Measurements from ENCODE around the gene GBF1. TPM values are rescaled to one million over a fixed set of nuclear protein-coding genes. Genes with fewer than 3 reads are reported as not detected.

GBF1 gene
- total and polyA plus RNA-seq, 2 of the 13 experiments (the other 11 are each of a cell fraction or from before 2014, with no cell fraction given) = 17.1 to 21.9 TPM

DNA sequence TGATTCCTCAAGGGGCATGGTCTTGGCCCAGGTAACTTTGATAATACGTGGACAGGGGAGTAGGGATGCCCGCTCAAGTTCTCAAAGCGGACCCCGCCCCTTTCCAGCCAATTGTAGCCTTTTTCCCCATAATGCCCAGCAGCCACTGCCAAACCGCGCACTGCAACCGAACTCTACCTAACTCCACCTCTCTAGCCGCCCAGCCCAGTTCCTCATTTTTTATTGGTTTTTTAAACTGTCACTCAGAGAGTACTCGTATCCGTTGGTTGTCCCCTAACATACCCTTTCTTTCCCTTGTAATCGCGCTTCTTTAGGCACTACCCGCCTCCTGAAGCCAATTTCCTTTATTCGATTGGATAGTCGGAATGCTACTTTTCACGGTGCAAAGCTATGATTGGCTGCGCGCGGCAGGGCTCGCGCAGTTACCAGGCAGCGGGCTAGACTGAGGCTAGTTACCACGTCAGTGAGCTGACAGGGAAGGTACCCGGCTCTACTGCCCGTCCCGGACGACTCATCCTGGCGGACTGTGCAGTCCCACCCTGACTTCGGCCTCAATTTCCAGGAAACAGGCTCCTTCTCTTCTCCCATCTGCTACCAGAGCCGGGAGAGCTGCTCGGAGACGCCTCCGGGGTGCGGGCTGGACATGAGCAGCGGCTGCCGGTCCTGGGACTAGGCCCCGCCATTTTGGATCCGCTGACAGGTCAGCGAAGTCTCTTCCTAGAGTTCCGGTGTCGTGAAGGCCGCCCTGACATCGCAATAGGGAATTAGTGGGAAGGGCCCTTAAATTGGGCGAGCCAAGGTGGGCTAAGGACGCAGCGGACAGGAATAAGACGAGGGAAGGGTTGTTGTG, at the start of gene GBF1 (continued):
- TF ChIP-seq HNF4G (IDR thresholded peaks at IDR 0.05; ENCODE audit: borderline replicate concordance, low read depth, low read length) = no peak; the same call in 1 of the 2 replicates
- TF ChIP-seq HNF4G (CRISPR knock-in tag; IDR thresholded peaks at IDR 0.05; ENCODE audit: borderline replicate concordance, low read depth) = peak; percentile 72
- no peak for TF ChIP-seq TCF7L2 (IDR thresholded peaks at IDR 0.05; ENCODE audit: low read depth, low read length)
- peak; percentile 83 for TF ChIP-seq NR2C2 (CRISPR knock-in tag; IDR thresholded peaks at IDR 0.05; ENCODE audit: borderline replicate concordance)
- TF ChIP-seq ZNF451 (CRISPR knock-in tag; IDR thresholded peaks at IDR 0.05) = peak; percentile 81
- no peak for TF ChIP-seq CCAR2 (optimal IDR thresholded peaks at IDR 0.05; ENCODE audit: low read depth, low read length)
- no peak for TF ChIP-seq FOXO1 (CRISPR knock-in tag; IDR thresholded peaks at IDR 0.05)
- no peak for TF ChIP-seq ZNF577 (CRISPR knock-in tag; IDR thresholded peaks at IDR 0.05; ENCODE audit: borderline replicate concordance, low read depth)
- no peak for TF ChIP-seq ZNF746 (CRISPR knock-in tag; IDR thresholded peaks at IDR 0.05)
- TF ChIP-seq ZNF841 (CRISPR knock-in tag; IDR thresholded peaks at IDR 0.05; ENCODE audit: borderline replicate concordance) = no peak
- no peak for TF ChIP-seq SP1 (IDR thresholded peaks at IDR 0.05)
- TF ChIP-seq SP1 (CRISPR knock-in tag; IDR thresholded peaks at IDR 0.05) = peak; percentile 61; the same call in 1 of the 2 replicates
- TF ChIP-seq, protein P1, sequence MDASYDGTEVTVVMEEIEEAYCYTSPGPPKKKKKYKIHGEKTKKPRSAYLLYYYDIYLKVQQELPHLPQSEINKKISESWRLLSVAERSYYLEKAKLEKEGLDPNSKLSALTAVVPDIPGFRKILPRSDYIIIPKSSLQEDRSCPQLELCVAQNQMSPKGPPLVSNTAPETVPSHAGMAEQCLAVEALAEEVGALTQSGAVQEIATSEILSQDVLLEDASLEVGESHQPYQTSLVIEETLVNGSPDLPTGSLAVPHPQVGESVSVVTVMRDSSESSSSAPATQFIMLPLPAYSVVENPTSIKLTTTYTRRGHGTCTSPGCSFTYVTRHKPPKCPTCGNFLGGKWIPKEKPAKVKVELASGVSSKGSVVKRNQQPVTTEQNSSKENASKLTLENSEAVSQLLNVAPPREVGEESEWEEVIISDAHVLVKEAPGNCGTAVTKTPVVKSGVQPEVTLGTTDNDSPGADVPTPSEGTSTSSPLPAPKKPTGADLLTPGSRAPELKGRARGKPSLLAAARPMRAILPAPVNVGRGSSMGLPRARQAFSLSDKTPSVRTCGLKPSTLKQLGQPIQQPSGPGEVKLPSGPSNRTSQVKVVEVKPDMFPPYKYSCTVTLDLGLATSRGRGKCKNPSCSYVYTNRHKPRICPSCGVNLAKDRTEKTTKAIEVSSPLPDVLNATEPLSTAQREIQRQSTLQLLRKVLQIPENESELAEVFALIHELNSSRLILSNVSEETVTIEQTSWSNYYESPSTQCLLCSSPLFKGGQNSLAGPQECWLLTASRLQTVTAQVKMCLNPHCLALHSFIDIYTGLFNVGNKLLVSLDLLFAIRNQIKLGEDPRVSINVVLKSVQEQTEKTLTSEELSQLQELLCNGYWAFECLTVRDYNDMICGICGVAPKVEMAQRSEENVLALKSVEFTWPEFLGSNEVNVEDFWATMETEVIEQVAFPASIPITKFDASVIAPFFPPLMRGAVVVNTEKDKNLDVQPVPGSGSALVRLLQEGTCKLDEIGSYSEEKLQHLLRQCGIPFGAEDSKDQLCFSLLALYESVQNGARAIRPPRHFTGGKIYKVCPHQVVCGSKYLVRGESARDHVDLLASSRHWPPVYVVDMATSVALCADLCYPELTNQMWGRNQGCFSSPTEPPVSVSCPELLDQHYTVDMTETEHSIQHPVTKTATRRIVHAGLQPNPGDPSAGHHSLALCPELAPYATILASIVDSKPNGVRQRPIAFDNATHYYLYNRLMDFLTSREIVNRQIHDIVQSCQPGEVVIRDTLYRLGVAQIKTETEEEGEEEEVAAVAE (CRISPR knock-in tag; IDR thresholded peaks at IDR 0.05; ENCODE audit: borderline replicate concordance) = peak; percentile 97
- no peak for TF ChIP-seq ATF7 (IDR thresholded peaks at IDR 0.05)
- TF ChIP-seq ATF7 (CRISPR knock-in tag; IDR thresholded peaks at IDR 0.05) = no peak
- no peak for TF ChIP-seq CREB3 (CRISPR knock-in tag; IDR thresholded peaks at IDR 0.05)
- TF ChIP-seq SRF (IDR thresholded peaks at IDR 0.05; ENCODE audit: low read depth, low read length) = peak; percentile 69
- TF ChIP-seq, protein P2, sequence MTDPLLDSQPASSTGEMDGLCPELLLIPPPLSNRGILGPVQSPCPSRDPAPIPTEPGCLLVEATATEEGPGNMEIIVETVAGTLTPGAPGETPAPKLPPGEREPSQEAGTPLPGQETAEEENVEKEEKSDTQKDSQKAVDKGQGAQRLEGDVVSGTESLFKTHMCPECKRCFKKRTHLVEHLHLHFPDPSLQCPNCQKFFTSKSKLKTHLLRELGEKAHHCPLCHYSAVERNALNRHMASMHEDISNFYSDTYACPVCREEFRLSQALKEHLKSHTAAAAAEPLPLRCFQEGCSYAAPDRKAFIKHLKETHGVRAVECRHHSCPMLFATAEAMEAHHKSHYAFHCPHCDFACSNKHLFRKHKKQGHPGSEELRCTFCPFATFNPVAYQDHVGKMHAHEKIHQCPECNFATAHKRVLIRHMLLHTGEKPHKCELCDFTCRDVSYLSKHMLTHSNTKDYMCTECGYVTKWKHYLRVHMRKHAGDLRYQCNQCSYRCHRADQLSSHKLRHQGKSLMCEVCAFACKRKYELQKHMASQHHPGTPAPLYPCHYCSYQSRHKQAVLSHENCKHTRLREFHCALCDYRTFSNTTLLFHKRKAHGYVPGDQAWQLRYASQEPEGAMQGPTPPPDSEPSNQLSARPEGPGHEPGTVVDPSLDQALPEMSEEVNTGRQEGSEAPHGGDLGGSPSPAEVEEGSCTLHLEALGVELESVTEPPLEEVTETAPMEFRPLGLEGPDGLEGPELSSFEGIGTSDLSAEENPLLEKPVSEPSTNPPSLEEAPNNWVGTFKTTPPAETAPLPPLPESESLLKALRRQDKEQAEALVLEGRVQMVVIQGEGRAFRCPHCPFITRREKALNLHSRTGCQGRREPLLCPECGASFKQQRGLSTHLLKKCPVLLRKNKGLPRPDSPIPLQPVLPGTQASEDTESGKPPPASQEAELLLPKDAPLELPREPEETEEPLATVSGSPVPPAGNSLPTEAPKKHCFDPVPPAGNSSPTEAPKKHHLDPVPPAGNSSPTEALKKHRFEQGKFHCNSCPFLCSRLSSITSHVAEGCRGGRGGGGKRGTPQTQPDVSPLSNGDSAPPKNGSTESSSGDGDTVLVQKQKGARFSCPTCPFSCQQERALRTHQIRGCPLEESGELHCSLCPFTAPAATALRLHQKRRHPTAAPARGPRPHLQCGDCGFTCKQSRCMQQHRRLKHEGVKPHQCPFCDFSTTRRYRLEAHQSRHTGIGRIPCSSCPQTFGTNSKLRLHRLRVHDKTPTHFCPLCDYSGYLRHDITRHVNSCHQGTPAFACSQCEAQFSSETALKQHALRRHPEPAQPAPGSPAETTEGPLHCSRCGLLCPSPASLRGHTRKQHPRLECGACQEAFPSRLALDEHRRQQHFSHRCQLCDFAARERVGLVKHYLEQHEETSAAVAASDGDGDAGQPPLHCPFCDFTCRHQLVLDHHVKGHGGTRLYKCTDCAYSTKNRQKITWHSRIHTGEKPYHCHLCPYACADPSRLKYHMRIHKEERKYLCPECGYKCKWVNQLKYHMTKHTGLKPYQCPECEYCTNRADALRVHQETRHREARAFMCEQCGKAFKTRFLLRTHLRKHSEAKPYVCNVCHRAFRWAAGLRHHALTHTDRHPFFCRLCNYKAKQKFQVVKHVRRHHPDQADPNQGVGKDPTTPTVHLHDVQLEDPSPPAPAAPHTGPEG (CRISPR knock-in tag; IDR thresholded peaks at IDR 0.05) = no peak
- TF ChIP-seq DMAP1 (CRISPR knock-in tag; IDR thresholded peaks at IDR 0.05) = peak; percentile 97
